ENCODE data around the gene NOX3. TPM values are rescaled to one million over a fixed set of nuclear protein-coding genes. Genes with fewer than 3 reads are reported as not detected.
"Not testable (repeated sequence)": the region's sequence is repeated elsewhere in the genome, so short reads cannot be mapped to it uniquely, and the experiment has no call there.

Gene NOX3
- total and polyA plus RNA-seq, 2 donors from 2014 or later, result not detected

DNA sequence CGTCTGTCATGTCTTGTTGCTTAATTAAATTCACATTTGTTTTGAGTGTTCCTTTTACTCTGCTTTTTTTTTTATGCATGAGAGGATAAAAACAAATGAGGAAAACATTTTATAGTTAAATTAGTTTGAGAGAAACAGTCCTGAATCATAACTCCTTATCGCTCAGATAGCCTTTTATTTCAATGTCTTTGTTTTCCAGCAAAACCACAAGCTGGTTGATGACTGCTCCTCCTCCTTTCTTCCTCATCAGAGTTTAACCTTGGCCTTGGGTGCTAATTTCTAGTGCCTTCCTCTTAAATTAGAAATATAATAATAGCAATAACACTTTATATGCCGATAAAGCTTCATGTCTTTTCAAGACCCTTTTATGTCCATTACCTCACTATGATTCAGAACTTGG lies 3.1 kb downstream of the NOX3 start:
- DNase-seq (no peak), FAIRE-seq (no peak)
- intact Hi-C loops (cut with DNase I), result no loop called here

DNA sequence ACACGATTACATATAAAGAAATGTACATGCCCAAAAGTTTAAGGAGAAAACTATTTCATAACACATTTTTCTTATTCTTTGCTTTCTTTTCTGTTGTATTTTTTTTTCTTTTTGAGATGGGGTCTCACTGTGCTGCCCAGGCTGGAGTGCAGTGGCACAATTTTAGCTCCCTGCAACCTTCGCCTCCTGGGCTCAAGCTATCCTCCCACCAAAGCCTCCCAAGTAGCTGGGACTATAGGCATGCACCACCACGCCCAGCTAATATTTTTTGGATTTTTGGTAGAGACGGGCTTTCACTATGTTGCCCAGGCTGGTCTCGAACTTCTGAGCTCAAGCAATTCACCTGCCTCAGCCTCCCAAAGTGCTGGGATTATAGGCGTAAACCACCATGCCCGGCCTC lies 4.1 kb downstream of the NOX3 start:
- H3K4me1 ChIP-seq (ENCODE audit: control insufficient read depth in 2 of 3, insufficient read depth in 2 of 3, low read depth in 1 of 3, low read length in 3 of 3); FAIRE-seq; H3K4me3 ChIP-seq (ENCODE audit: low read length in 3 of 3); intact Hi-C loops (cut with DNase I); H3K27ac ChIP-seq (ENCODE audit: low read depth in 2 of 2, low read length in 2 of 2); H3K27me3 ChIP-seq (ENCODE audit: control insufficient read depth, insufficient read depth, low read length); DNase-seq; H3K36me3 ChIP-seq (ENCODE audit: control insufficient read depth in 2 of 3, insufficient read depth in 3 of 3, low read length in 3 of 3); H3K9me3 ChIP-seq (ENCODE audit: control insufficient read depth in 2 of 3, insufficient read depth in 1 of 3, low read length in 3 of 3); H3K9ac ChIP-seq (ENCODE audit: low read length in 3 of 3): not testable (repeated sequence)

More for the DNA sequence above, 3.1 kb downstream of the NOX3 start:
- no peak overlapping the region for H3K9ac ChIP-seq (ENCODE audit: low read length in 3 of 3)
- H3K4me1 ChIP-seq (ENCODE audit: control insufficient read depth in 2 of 3, insufficient read depth in 2 of 3, low read depth in 1 of 3, low read length in 3 of 3), result peaks cover 0 to 2% (median 0%) of the 10 kb centered on the region in 3 donors
- no peaks in the 10 kb centered on the region for H3K27me3 ChIP-seq (ENCODE audit: control insufficient read depth, insufficient read depth, low read length)
- no peak overlapping the region for H3K4me3 ChIP-seq (ENCODE audit: low read length in 3 of 3)
- no peaks in the 10 kb centered on the region for H3K36me3 ChIP-seq (ENCODE audit: control insufficient read depth in 2 of 3, insufficient read depth in 3 of 3, low read length in 3 of 3)
- TF ChIP-seq, protein P1, sequence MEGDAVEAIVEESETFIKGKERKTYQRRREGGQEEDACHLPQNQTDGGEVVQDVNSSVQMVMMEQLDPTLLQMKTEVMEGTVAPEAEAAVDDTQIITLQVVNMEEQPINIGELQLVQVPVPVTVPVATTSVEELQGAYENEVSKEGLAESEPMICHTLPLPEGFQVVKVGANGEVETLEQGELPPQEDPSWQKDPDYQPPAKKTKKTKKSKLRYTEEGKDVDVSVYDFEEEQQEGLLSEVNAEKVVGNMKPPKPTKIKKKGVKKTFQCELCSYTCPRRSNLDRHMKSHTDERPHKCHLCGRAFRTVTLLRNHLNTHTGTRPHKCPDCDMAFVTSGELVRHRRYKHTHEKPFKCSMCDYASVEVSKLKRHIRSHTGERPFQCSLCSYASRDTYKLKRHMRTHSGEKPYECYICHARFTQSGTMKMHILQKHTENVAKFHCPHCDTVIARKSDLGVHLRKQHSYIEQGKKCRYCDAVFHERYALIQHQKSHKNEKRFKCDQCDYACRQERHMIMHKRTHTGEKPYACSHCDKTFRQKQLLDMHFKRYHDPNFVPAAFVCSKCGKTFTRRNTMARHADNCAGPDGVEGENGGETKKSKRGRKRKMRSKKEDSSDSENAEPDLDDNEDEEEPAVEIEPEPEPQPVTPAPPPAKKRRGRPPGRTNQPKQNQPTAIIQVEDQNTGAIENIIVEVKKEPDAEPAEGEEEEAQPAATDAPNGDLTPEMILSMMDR (IDR thresholded peaks at IDR 0.05; ENCODE audit: borderline replicate concordance, extremely low read depth, insufficient read depth), result no peak
- H3K27ac ChIP-seq (ENCODE audit: low read depth in 2 of 2, low read length in 2 of 2), result no peak overlapping the region
- H3K9me3 ChIP-seq (ENCODE audit: control insufficient read depth in 2 of 3, insufficient read depth in 1 of 3, low read length in 3 of 3), result no peaks in the 10 kb centered on the region

DNA sequence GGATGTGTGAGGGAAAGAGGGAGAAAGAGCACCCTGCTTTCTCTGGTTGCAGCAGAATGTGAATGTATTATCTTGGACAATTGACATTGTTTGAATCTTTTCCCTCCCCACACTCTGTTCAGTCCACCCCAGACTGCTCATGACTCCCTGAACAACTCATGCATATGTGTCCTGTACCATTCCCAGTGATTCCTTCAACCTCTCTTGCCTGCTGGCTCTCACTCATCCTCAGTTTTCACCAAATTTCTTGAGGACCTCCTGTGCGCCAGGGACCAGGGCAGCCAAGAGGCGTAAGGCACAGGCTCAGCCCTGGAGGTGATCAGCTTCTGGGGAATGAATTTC lies 5.4 kb downstream of the NOX3 start:
- Histone ChIP-seq H3K4me1 (ENCODE audit: control insufficient read depth in 2 of 3, insufficient read depth in 2 of 3, low read depth in 1 of 3, low read length in 3 of 3) (peaks cover 0 to 2% (median 0%) of the 10 kb centered on the region in 3 donors), H3K4me3 (ENCODE audit: low read length in 3 of 3) (no peak overlapping the region), H3K36me3 (ENCODE audit: control insufficient read depth in 2 of 3, insufficient read depth in 3 of 3, low read length in 3 of 3) (no peaks in the 10 kb centered on the region), H3K9me3 (ENCODE audit: control insufficient read depth in 2 of 3, insufficient read depth in 1 of 3, low read length in 3 of 3) (no peaks in the 10 kb centered on the region), H3K27me3 (ENCODE audit: control insufficient read depth, insufficient read depth, low read length) (no peaks in the 10 kb centered on the region), H3K27ac (ENCODE audit: low read depth in 2 of 2, low read length in 2 of 2) (no peak overlapping the region), H3K9ac (ENCODE audit: low read length in 3 of 3) (no peak overlapping the region)
- TF ChIP-seq, protein P1 (IDR thresholded peaks at IDR 0.05; ENCODE audit: borderline replicate concordance, extremely low read depth, insufficient read depth), result no peak
- intact Hi-C loops (cut with DNase I), result no loop called here
- DNase-seq (no peak), FAIRE-seq (no peak)

DNA sequence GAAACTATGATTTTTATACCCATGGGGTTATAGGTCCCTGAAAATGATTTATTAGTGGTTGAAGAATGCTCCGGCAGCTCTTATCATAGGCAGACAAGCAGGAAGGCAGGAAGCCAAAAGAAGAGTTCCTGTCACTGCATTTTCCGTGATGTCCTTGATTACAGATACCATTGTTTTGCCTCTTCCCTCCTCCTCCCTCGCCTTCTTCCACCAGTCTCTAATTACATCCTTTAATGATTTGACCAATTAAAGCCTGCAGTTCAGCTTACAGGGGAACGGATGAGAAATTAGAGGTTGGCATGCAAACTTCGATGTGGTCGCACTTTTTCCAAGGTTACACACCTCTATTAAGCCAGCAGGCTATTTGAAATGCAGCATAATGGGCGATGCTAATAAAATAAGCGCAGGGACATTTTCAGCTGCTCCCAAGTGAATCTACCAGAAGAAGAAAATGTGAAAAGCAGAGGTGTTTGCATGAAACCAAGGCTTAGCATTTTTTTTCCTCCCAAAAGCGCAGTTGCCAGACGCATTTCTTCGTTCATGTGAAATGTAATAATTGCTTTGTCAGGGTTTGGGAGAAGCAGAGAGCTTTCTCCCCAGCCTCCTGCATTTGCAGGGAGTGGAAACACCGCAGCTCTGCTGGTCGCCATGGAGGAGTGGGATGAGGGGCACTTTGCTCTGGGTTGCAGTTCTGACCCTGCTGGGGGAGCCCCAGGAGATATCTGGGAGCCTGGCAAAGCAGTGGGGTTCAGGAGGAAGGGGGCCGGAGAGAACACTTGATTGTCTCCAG lies 6.0 kb downstream of the NOX3 start:
- Histone ChIP-seq H3K4me3 (ENCODE audit: low read length in 3 of 3) (no peak overlapping the region), H3K9me3 (ENCODE audit: control insufficient read depth in 2 of 3, insufficient read depth in 1 of 3, low read length in 3 of 3) (no peaks in the 10 kb centered on the region), H3K27me3 (ENCODE audit: control insufficient read depth, insufficient read depth, low read length) (no peaks in the 10 kb centered on the region), H3K9ac (ENCODE audit: low read length in 3 of 3) (peak overlapping the region in 1 of 3 donors; percentile 31), H3K36me3 (ENCODE audit: control insufficient read depth in 2 of 3, insufficient read depth in 3 of 3, low read length in 3 of 3) (no peaks in the 10 kb centered on the region), H3K4me1 (ENCODE audit: control insufficient read depth in 2 of 3, insufficient read depth in 2 of 3, low read depth in 1 of 3, low read length in 3 of 3) (peaks cover 0 to 2% (median 0%) of the 10 kb centered on the region in 3 donors), H3K27ac (ENCODE audit: low read depth in 2 of 2, low read length in 2 of 2) (no peak overlapping the region)
- intact Hi-C loops (cut with DNase I), result no loop called here
- TF ChIP-seq, protein P1 (IDR thresholded peaks at IDR 0.05; ENCODE audit: borderline replicate concordance, extremely low read depth, insufficient read depth), result no peak
- peak in 2 of 5 donors; percentile 36 to 44 for DNase-seq
- no peak for FAIRE-seq
